ENCODE data around the gene SLC16A3.
A peak's percentile ranks its signal among the peaks of the same experiment; 100 is the strongest.

SLC16A3 gene

DNA sequence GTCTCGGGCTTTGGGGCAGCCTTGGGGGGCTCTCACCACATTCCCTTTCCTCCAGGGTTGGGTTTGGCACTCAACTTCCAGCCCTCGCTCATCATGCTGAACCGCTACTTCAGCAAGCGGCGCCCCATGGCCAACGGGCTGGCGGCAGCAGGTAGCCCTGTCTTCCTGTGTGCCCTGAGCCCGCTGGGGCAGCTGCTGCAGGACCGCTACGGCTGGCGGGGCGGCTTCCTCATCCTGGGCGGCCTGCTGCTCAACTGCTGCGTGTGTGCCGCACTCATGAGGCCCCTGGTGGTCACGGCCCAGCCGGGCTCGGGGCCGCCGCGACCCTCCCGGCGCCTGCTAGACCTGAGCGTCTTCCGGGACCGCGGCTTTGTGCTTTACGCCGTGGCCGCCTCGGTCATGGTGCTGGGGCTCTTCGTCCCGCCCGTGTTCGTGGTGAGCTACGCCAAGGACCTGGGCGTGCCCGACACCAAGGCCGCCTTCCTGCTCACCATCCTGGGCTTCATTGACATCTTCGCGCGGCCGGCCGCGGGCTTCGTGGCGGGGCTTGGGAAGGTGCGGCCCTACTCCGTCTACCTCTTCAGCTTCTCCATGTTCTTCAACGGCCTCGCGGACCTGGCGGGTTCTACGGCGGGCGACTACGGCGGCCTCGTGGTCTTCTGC lies 8.4 kb downstream of the SLC16A3 start:
- no peak for DNase-seq

DNA sequence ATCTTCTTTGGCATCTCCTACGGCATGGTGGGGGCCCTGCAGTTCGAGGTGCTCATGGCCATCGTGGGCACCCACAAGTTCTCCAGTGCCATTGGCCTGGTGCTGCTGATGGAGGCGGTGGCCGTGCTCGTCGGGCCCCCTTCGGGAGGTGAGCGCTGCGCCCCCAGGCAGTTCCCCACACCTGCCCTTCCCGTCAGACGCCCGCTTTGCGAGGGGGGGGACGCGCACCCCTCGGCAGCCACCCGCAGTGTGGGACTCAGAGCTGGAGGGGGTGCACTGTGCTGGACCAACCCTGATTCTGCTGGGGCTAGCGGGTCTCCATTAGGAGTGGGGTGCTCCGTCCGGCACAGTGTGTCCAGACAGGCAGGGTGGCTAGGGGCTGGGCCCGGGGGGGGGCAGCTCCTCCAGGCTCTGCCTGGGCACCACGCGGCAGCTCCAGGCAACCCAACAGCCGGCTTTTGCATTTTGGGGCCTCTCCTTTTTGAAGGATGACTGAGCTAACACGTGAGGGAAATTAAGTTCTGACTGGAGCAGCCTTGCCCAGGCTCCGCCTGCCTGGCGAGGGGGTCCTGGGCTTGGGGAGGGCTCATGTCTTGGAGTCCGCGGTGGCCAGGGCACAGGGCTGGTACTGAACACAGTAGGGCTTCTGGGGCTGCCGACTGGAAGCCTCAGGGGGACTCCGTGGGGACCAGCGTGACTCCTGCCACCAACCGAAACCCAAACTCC lies 9.1 kb downstream of the SLC16A3 start:
- DNase-seq = no peak

DNA sequence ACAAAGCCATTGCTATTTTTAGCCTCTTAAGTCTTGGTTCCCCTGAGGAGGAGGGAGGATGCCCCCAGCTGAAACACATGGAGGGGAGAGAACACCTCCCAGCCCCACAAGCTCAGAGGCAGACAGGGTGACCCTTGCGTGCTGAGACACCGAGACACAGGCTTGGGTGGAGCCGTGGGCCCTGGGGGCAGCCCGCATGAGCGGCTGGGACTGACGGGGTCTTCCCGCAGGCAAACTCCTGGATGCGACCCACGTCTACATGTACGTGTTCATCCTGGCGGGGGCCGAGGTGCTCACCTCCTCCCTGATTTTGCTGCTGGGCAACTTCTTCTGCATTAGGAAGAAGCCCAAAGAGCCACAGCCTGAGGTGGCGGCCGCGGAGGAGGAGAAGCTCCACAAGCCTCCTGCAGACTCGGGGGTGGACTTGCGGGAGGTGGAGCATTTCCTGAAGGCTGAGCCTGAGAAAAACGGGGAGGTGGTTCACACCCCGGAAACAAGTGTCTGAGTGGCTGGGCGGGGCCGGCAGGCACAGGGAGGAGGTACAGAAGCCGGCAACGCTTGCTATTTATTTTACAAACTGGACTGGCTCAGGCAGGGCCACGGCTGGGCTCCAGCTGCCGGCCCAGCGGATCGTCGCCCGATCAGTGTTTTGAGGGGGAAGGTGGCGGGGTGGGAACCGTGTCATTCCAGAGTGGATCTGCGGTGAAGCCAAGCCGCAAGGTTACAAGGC lies 9.8 kb downstream of the SLC16A3 start:
- DNase-seq = peak; percentile 17 to 69

DNA sequence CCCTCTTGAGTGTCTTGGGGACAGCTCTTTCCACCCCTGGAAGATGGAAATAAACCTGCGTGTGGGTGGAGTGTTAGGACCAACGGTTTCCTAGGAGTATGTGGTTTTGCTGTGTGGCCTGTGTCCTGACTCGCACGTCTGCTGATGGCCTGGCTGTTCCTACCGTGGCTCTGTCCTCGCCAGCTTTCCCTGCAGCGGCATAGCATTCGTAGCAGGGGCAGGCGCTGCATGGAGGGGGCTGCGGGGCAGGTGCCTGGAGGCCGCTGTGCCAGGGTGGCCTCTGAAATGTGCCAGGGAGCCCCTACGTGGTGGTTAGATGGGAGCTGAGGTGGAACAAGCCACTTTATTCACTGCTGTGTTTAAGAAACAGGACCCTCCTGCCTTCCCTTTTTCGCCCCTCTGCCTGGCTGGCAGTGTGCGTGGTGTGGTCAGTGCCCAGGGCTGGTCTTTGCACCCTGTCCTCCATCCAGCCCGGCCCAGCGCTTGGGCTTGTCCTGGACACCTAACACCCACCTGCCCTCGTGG lies 10.6 kb downstream of the SLC16A3 start:
- no peak for DNase-seq

DNA sequence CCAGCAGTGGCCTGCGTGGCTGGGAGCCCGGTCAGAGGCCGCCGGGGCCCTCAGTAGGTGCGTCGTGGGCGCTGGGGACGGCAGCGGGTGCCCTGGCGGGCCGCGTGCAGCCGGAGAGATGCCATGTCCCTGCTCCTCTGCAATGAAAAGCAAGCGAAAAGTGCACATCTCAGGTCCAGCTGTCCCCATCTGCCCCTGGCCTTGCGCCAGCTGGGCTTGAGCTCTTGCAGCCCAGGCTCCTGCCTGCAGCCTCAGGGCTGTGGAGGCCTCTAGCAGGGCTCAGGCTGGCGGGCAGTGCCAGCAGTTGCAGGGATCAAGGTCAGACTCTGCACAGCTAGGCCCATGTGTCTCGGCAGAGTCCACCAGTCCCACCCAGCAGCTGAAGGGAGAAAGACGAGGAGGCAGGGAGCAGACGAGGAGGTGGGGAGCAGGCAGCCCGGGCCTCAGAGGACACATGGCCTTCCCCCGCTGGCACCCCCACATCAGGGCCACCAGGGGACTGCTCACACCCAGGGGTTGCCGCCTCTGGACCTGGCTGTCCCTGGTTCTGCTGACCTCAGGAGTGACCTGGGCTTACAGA lies 11.2 kb downstream of the SLC16A3 start:
- no peak for DNase-seq

DNA sequence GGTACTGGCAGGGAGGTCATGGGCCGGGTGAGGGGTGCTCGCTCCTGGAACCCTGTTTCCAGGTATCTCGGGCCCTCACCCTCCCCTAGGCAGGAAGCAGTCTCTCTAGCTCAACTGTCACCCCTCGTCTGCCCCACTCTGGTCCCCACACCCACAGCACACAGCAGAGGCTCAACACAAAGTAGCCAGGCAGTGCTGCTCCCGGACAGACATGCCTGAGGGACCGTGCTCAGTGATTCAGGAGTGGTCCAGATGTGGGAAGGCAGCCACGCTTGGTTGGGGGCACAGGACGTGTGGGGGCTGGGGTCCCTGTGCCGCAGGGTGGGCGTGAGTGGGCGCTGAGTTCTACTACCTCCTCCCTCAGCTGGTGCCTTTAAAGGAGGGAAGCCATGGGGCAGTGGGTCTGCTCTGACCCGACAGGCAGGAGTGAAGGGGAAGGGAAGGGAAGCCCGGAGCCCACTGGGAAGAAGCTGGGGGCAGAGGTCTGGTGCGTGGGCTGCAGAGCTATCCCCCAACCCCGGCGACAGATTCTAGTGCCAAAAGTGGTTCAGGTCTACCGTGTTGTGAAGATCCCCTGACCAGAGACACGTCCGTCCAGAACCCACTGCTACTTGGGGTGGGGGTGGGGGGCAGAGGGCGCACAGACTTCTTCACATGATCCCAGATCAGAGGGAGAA lies 11.8 kb downstream of the SLC16A3 start:
- no peak for DNase-seq

DNA sequence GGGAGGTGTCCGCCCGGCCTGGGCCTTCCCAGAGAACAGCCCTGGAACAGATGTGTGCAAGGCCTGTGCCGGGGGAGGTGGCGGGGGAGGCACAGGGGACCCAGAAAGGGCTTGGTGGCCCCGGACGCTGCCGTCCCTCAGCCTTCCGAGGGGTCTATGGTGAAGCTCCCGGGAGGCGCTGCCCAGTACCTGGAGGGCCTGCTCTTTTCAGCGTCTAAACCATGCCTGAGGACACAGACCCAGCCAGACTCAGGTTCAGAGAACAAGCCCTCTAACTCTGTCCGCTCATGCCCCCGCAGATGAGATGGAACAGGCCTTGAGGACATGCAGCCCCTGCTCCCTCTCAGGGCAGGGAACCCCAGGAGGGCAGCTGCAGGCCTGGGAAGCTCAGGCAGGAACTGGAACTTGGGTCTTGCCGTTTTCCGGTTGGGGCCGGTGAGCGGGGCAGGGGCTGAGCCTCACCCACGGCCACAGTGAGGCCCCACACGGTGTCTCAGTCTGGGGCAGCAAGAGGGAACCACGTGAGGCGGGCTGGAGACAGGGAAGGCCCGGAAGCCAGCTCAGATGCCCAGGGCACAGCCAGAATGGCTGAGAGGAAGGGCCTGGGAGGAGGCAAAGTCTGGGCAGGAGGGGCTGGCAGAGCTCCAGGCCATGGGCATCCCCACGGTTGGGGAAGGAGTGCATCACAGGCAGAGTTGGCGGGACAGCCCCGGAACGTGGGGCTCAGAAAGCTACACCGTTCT lies 12.5 kb downstream of the SLC16A3 start:
- DNase-seq = no peak

DNA sequence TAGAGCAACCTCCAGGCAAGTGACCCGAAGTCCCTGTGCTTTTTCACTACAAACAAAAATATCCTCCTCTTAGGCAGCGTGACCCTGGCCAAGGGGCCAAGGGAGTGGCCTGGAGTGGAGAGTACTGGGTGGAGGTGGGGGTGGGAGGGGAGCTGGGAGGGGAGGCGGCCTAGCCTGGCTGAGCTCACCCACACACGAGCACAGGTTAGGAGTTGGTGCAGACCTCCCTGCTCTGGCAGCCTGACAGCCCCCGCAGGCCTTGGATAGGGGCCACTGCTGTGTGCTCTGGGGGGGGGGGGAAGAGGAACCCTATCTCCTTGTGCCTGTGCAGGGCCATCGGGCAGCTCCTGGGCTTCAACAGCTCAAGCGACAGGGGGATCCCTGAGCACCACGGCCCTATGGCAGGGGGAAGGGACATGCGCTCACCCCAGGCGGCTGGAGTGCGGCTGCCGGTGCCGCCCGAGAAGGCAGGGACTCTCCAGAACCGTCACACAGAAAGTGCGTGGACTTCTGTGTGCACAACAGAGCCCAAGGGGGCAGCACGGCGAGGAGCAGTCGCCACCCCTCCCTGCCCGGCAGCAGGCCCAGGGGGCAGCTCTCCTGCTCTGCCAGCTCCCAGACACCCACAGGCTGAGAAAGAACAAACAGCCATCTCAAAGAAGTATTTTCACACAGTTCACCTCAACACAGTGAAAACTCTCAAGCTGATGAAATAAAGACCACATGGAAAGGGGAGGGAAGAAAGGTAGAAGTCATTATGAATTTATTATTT lies 13.3 kb downstream of the SLC16A3 start:
- DNase-seq = no peak

DNA sequence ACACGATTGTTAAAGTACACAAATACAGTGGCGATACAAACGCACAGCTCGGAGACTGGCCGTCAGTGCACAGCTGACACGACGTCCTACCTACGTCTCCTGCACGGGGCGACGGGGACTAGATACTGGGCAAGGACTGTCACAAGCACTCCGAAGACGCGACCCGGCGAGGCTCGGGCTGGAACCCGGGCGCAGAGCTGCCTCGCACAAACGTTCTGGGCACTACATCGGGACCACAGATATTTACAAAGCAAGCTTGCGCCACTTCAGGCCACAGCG lies 13.8 kb downstream of the SLC16A3 start:
- DNase-seq = no peak

DNA sequence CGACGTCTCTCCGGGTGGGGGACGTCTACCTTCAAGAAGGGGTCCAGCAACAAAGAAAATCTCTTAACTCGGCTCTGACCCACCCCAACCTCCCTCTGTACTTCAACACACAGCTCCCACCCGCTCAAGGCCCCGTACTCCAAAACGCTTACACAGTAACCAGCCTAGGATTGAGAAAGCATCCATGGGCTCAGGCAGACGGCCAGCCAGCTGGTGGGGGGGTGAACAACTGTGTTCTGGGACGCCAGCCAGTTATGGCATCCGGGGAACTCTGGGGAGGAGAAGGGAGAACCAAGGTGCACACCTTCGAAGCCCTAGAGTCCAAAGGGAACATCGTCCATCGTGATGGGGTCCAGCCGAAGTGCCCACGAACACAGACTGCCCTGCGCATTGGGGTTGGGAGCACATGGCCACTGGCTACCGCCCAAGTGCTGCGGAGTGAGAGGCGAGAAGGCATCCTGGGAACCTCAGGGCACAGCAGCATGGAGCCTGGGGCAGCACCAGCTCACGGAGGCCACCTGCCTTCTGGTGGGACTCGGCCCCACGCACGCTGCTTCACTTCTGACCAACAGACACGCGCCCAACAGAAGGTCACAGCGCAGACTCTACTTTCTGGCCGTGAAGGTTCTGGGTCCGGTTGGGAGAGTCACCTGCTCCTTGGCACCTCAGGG lies 14.3 kb downstream of the SLC16A3 start:
- DNase-seq = no peak

DNA sequence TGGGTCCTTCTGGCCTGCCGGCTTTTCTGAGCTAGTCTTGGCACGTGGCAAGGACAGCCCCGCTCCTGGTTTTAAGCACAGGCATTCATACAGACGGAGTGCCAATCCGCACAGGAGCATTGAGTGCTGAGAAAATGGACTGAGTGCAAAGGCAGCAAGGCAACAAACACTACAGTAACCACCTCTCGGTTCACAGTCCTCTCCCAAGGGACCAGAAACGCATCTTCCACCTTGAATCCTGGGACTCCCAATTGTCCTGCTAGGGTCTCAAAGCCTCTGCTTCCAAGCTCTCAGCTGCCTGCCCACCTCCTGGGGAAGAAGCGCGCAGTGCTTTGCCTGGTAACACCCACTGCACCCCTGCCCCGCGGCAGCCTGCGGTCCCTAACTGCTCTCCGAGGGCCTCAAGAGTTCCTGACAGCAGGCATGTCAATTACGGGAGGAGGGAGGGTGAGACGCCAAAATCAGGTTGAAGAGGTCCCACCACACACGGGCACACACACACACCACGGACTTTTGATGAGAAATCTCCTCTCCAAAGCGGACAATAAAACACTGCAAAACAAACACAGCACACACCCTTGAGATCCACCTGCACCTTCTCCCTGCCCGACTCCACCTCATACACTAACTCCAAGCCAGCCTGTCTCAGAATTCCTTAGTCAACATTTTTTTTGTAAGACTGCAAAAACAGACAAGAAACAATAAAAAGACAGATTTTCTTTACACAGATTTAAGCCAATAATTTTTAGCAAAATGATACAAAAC lies 15.0 kb downstream of the SLC16A3 start:
- DNase-seq = no peak

DNA sequence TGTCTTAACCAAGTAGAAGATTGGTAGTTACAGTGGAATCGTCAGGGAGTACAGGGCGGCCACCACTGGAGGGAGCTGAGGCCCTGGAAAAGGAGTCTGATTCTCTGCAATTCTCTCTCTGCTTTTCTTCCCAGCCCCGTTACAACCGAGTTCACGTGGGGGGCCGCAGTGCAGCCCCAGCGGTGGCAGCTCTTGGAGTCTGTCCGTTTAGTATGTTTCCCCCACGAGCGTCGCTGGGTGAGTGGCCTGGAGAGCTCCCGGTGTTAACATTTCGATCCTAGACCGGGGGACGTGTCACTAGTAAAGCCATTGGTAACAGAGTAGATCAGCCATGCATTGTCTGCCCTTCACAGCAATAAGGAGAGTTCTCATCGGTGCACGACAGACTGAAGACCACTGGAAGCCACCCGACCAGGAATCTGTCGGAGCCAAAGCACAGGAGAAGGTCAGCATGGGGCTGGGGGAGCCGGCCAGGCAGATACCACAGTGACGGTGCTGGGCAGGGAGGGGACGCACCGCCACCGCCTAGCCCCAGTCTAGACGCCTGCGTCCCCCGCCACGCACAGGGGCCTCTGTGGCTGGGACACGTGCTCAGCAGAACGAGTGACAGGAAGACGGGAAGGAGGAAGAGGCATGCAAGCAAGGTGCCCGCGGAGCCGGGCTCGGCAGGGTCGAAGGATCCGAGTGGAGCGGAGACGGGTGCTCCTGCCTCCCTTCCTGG lies 15.7 kb downstream of the SLC16A3 start:
- DNase-seq = no peak

DNA sequence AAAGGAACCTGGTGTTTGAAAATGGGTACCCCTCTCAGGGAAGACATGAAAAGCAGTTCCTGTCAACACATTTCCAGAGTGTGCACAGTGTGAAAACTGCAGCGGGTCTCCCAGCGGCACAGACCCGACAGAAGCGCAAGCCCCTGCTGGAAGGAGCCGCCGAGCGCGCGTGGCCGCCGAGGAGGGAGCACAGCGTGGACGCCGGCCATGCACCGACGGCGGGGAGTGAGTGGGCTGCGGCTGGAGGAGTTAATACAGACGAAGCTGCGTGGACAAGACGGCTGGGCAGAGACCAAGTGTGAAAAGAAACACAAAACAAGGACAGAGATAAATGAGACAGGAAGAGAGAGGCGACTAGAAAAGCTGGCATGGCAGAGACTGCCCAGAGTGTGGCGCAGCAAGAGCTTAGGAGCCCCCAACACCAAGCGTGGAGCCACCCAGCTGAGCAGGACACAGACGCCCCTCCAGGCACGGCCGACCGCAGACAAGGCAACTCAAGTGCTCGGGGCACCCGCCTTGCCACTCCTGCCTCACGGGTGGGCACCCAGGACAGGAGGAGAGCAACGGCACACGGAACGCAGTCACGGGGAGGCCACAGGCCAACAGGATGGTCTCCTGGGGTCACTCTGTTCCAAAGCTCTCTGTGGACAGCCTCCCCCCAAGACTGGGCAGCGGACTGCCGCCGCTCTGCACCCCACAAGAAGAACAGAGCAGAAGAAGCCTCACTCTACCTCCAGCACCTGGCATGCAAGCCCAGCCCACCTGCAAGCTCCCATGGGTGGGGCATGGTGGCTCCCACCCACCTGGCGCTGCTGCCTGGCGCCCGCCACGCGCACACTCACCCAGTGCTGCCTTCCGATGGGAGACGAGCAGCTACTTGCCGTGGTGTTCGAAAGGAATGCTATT lies 16.5 kb downstream of the SLC16A3 start:
- DNase-seq = no peak

DNA sequence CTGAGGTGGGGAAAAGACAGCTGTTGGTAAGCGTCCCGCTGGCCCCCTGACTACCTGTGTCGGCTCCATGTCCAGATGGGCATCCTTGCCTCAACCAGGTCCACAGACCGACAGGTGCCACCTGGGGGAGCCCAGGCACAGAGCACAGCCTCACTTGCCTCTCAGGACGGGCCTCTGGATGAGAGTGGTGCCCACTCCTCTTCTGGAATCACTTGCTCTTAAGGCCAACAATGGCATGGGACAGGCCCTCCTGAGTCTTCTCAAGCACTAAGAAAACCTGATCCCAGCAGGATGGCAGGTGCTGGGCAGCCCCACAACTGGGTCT lies 17.2 kb downstream of the SLC16A3 start:
- no peak for DNase-seq

DNA sequence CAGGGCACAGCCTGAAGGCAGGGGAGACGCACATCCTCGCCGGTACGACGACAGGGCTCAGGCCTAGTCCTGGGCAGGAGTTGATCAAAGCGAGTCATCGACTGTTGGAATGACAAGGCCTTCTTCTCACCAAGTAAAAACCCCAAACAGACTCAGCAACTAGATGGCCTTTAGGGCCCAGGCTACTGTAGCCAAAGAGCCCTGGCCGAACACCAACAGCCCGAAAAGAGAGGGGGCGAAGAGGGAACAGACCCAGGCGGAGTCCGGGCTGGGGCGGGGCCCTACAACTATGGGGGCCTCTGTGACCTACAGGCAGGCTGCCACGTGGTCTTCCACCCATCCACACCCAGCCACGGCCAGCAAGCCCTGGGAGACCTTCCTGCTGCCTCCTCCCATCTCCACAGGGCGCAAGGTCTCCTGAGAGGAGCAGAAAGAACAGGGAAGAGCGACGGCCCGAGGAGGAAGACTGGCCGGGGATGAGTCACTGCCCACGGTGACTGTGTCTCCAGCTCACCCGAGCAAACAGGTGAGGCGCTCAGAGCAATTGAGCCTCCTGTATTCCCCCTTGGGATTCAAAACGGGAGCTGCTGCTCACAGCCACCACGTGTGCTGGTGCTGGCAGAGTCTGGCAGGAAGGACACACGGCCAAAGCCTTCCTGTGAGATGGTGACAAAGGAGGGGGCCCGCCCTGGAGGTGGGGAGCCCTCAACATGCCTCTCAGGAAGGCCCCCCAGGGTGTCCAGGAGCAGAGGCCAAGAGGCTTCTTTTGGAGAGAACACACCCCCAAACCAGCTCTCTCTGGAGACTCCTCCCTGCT lies 17.7 kb downstream of the SLC16A3 start:
- DNase-seq = no peak

DNA sequence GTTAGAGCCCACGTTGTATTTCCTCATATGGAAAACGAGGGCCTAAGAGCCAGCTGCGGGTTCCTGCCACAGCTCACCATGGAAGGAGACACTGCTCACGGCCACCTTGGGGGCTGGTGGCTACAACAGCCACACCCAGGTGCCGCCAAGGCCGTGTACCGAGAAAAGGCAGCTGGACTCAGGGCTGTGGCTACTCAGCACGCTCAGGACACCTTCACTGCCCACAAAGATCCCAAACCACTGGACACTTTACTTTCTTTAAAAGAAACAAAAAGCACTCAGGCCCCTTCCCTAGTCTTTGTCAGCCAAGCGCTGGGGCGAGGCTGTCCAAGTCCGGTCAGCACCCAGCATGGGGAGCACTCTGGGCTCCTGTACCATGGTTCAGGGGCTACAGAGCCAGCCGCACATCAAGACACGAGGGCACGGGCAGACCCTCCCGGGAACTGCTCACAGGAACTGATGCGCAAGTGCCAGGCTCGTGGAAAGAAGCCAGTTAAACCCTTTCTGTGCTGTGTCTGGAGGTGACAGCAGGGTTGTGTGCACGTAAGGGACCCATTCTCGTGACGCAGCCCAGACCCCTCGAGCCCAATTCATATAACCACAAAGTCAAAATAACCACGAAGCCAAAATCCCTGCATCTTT lies 18.5 kb downstream of the SLC16A3 start:
- DNase-seq = no peak
